HG02943 (cell line): ENCODE measurements around the gene SPART.
"Not testable (repeated sequence)": the region's sequence is repeated elsewhere in the genome, so short reads cannot be mapped to it uniquely, and the experiment has no call there.

Experiments
- ATAC-seq: cut with Tn5 transposase; IDR thresholded peaks from one replicate; pipeline ENCODE4 v1.9.1; 2021; ENCODE audit warnings: mild to moderate bottlenecking, low read depth, moderate library complexity; ENCODE audit not compliant: unreplicated experiment

The SPART gene

DNA sequence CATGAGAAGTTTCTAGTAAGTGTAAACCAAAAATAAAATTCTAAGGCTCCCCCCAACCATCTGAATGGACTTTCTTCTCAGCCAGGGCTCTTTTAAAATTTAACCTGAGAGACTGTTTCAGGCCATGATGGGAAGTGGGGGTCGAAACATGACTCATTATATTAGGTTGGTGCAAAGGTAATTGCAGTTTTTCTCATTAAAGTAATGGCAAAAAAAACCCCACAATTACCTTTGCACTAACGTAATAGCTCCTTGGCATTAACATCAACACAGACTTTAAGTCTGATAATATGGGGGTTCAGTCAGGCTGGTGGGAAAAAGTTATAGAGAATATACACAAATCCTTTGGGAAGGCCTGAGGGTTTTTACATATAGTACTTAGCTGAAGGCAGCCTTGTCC, 9.4 kb upstream of the SPART start:
- ATAC-seq, result no peak

DNA sequence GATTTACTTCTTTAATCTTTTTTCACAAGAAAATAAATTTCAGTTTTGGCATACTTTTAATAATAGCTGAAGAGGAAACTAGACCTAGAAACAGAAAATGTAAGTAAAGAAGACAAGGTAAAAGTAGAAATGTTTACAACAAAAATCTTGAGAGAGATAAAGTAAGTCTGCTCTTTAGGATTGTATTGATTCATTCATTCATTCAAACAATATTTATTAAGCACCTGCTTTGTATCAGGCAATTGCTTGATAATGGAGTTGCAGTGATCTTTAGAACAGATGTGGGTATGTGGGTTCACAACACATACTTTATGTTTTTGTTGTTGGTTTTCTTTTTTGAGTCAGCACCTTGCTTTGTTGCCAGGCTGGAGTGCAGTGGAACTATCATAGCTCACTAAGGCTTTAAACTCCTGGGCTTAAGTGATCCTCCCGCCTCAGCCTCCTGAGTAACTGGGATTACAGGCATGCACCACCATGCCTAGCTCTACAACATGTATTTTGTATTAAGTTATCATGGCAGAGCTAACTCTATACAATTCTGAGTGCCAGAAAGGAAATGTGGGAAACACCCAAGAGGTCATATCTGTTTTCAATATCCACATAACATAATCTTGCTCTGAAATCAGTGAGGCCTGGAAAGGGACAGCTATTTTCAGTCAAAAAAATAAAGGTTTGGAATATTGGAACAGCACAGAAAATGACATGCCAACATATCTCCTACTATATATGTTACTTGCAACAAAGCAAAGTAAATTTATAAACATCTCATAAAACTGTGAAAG, 8.8 kb upstream of the SPART start:
- ATAC-seq, result no peak

DNA sequence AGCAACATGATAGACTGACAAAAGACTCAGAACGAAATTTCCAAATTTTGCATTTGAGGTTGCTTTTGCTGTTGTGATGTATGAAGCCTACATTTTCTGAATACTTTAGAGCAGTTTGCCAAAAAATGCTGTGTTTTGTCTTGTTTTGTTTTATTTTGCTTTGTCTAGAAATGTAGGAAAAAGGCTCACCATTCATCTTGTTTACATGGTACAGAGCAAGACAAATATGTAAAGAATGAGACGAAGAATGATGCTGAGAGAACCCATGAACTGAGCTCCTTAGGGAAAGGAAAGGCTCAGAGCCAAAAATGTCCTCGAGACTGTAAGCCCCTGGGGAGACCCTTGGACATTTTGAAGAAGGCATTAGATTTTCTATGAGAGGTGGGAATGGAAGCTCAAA, 6.8 kb upstream of the SPART start:
- ATAC-seq, result no peak

DNA sequence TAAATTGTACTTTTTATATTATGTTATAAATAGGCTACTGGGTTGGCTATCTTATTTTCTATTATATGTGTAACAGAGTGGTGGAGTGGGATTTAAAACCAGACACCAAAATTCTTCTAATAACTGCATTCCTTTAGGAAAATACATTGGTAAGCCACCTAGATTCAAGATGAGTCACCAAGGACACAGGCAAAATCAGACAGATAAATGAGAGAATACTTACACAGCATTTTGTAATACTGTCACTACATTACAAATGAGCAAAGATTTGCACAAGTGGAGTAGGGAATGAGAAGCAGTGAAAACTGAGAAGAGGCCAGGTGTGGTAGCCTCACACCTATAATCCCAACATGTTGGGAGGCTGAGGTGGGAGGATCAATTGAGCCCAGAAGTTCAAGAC, 6.2 kb upstream of the SPART start:
- no peak for ATAC-seq

DNA sequence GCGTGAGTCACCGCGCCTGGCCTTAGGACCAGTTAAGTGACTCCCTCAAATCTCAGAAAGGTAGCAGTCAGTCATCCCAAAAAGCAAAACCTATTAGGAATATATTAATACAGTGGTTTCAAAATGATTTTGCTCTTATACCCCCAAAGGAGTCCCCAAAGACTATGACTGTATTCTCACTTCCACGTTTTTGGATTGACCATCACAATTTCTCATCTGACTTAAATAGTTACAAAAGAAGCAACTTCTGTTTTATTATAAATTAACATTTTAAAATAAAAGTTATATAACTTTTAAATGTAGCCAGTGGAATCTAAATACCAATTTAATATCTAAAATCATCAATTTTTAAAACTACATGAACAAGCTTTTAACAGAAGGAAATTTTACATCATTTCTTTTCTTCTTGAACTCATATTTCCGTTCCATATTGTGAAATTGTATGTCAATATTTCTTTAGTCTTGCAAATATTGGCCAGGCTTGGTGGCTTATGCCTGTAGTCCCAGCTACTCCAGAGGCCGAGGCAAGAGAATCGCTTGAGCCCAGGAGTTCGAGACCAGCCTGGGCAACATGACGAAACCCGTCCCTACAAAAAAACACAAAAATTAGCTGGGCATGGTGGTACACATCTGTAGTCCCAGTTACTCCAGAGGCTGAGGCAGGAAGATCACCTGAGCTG, 1.5 kb upstream of the SPART start:
- ATAC-seq, result no peak

DNA sequence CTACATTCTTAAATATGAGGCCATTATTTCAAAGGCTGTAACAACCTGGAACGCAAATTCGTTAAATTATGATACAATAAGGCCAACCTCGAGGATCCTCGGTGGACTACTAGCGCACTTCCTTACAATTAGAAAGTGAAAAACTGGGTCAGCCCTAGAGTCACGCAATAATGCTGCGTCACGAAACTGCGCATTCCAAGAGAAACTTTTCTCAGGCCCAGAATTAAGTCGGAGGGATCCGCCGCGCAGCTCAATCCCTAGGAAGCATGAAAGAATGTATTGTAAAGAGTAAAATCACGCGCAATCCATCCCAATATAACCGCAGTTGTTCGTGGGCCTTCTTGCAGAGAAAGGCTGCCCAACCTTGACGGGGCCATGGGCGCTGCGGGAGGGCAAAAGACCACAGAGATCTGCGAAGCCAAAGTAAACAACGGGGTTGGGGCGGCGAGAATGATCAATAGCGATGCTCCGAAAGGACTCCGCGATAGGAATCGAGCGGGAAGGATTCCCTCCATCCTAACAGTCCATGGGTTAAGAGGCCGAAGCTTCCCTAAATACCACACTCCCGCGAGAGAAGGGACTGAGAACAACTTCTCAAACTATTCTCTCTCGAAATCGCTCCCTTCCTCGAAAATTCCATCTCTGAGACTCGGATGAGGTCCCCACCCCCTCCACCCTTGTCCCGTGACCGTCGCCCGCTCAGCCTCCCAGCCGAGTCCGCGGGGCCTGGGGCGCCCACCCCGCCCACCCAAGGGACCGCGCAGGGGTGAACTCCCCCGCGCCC, 564 bp downstream of the SPART start:
- no peak for ATAC-seq

DNA sequence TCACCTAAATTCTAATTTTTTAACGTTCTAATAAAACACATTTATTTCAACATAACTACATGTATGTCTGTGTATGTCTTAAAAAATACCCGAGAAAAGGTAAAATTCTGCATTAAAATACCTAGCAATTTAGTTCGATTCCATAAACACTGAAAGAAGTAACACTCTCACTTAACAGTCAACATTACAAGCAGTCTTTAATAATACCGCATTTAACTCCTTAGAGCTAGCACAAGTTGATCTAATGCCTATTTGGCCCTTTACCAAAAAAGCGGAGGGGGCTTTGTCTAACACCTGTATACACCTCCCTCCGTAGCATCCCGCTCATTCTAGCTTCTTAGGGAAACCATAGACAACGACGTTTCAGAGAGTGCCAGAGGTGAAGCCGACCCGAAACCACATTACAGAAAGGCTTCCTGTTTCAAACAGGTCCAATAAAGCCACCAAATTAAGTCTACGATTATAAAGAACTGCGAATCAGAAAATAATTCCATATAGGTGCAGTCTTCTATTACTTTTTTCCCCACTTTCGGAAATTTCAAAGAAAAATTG, 1.2 kb downstream of the SPART start:
- no peak for ATAC-seq

DNA sequence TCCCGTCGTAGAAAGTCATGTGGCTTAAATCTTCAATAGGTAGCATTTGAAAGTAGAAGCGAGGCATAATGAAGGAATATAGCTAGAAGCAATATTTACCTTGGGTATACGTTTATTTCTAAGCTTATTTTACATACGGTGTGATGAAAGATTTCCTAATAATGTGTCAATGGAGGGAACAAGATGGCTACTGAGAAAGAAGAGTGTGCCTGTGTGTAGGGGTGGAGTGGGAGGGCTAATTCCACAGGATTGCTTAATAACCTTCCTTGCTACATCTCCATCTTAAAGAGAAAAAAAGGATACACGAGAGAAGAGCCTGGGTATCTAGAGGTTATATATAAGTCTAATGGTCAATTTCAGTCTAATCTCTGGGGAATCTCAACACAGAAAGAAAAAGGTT, 2.0 kb downstream of the SPART start:
- ATAC-seq, result no peak

DNA sequence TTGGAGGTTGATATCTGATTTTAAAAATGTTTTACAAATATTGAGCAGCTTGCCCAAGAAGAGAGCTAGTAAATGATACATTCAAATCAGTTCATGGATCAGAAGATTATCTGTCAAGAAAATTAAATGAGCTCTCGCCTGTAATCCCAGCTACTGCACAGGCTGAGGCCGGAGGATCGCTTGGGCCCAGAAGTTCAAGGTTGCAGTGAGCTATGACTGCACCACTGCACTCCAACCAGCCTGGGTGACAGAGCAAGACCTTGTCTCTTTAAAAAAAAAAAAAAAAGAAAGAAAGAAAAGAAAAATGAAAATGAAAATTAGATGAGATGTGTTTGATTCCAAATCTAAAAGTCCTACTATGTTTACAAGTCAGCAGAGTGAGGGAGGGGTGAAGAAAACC, 2.4 kb downstream of the SPART start:
- ATAC-seq, result no peak

DNA sequence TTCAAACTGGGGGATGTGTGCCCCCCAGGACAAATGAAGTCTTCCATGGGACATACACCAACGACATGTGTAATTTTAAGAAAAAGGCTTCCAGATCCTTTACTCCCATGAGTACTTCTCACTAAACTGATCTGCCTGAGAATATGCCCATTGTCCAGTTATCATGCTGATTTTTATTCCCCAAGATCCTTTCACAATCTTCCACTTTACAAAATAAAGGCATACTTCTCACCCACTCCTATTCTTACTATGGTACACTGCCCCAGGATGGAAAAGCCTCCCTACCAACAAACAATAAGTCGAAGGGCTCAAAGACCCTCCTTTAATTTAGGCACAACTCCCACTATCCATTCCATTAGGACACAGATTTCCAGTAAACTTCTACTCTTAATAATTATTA, 3.5 kb downstream of the SPART start:
- ATAC-seq, result no peak

DNA sequence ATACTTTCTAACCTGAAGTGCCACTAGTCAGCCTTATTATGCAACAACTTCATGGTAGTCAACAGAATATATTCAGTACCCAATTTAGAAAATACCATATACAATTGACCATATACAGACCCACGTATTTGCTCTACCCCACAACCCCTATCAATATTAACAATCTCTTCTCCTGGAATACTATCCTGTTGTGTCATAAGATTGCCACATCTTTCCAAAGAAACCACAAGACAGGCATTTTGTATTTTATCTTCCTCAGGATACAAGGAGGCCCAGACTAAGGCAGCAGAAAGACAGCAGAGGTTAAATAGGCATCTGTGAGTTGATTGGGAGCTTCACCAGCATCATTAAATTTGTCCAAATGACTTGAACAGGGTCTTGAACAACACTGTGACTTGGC, 4.5 kb downstream of the SPART start:
- ATAC-seq, result no peak

DNA sequence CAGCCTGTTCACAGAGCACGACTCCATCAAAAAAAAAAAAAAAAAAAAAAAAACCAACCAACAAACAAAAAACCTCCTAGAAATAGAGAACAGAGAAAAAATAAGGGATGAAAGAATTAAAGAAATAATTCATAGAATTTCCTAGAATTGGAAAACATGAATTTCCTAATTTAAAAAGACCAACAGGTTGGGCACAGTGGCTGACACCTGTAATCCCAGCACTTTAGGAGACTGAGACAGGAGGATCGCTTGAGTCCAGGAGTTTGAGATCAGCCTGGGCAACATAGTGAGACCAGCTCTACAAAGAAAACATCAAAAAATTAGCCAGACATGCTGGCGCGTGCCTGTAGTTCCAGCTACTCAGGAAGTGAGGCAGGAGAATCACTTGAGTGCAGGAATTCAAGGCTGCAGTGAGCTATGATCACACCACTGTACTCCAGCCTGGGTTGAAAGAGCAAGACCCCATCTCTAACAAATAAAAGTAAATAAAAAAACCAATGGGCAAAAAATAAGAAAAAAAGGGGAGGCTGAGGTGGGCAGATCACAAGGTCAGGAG, 6.5 kb downstream of the SPART start:
- ATAC-seq, result no peak

DNA sequence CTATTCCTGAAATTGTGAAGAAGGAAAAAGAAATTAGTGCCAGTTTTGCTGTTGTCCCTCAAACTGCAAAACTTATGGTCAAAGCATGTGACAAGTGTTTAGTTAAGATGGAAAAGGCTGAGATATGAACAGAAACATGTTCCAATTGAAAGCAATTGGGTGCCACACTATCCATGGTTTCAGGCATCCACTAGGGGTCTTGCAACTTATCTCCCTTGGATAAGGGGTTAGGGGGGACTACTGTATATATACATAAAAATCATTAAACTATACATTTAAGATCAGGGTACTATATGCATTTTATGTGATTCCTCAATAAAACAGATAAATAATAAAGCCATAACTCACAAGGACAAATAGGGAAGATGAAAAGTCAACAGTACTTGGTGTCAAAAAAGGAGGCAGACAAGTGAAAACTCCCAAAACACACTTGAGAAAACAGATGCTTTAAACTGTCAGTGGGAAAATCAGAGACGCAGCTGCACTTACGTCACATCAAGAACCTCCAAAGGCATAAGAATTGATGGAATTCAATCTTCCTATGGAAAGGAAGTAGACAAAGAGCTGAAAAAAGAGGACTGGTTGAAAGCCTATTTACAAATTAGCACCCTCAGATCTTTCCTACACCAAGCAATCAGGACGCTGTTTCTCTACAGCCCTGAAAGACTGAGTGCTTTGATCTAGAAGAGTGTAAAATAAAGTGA, 8.1 kb downstream of the SPART start:
- no peak for ATAC-seq

DNA sequence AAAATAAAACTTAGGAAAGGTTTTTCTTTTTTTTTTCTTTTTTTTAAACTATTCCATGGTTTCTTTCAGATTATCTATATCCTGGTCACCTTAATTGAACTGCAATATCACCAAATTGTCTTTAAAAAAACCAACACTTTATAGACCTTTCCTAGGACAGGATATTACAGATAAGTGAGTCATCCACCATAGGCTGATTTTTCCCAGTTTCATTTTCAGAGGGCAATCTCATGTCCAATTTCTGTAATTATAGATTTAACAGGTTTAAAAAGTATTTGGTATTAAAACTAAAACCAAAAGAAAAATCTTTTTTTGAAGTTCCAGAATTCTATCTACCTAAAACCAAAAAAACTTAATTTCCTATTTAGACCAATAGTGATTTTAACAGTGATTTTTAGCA, 13.2 kb downstream of the SPART start:
- no peak for ATAC-seq

DNA sequence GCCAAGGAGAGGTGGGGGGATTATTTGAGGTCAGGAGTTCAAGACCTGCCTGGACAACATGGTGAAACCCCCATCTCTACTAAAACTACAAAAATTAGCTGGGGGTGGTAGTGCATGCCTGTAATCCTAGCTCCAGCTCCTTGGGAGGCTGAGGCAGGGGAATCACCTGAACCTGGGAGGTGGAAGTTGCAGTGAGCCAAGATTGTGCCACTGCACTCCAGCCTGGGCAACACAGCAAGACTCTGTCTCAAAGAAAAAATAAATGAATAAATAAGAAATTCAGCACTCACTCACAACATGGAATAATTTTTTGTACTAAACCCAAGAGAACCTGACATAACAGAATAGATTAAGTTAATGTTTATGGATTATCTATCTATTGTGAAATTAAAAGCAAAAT, 13.9 kb downstream of the SPART start:
- ATAC-seq, result not testable (repeated sequence)

DNA sequence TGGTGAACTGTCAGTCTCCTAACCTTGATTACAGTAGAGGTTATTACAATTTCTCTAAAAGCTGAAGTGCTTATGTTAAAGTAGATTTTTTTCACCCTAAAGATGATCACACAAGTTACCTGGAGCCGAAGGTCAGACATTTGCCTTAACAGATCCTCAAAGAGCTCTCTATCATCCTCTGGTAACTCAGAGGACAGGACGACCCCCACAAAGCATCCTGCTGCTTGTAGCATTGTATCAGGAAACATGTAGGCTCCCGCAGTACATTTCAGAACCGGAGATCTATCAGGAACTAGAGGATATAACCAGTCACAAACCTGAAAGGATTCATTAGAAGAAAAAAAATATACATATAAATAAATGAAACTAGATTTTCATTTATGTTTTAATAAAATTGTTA, 14.9 kb downstream of the SPART start:
- no peak for ATAC-seq

DNA sequence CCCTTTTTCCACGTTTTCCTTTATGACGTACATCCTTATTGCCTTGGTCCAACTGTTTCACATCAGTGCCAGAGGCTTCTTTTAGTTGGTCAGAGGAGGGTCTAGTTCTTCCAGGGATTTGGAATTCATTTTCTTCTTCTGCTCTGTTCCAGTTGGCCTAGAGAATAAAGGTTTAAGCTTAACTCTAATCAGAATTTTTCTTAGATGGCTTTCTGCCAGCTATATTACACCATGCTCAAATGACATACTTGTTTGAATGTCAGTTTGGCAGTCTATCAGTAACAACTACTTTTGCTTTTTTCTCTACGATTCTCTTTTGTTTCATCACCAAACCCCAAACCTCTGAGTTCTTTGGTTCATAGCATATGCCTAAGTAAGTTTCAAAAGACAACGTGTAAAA, 16.8 kb downstream of the SPART start:
- ATAC-seq, result no peak

DNA sequence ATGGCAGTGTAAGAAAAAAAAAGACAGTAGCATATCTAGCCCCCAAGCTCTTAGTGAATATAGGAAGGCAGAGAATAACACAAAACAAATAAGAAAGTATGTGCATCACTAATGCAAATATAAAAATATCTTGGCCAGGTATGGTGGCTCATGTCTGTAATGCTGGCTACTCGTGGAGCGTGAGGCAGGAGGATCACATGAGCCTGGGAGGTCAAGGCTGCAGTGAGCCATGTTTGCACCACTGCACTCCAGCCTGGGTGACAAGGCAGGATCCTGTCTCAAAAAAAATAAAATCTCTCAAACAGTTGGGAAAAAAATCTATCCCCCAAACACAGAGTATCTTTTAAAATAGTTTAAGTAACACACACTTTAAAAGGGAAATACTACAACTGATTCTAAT, 17.4 kb downstream of the SPART start:
- ATAC-seq, result no peak

DNA sequence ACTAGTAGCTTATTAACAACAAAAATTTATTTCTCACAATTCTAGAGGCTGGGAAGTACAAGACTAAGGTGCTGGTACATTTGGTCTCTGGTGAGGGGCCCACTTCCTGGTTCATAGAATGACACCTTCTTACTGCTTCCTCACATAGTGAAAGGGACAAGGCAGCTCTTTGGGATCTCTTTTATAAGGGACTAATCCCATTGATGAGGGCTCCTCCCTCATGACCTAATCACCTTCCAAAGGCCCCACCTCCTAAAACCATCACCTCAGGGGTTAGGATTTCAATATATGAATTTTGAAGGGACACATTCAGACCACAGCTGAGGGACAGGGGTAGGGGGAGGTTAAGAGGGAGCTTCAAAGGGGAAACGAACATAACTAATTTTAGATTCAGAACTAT, 20.3 kb downstream of the SPART start:
- ATAC-seq, result no peak

DNA sequence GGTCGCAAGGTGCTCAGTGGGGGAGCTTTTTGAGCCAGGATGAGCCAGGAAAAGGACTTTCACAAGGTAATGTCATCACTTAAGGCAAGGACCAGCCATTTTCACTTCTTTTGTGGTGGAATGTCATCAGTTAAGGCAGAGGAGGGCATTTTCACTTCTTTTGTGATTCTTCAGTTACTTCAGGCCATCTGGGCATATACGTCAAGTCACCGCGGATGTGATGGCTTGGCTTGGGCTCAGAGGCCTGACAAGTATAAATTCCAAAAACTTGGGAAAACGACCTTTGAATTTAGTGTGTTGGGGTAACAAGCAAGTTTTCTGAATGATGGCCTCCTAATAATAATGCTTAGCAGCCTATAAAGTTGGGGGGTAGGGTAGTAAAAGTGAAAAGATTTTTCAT, 21.3 kb downstream of the SPART start:
- not testable (repeated sequence) for ATAC-seq
